COR-L47 (cell line): ENCODE results near the gene MAOA.
"Not testable (repeated sequence)": the region's sequence is repeated elsewhere in the genome, so short reads cannot be mapped to it uniquely, and the experiment has no call there.

Experiments used
- DNase-seq: peaks from one replicate; lab custom pipeline; 2025; lab: John Stamatoyannopoulos, UW

Gene MAOA

GRCh38 chrX:43664258-43664657 is 8.2 kb downstream of the MAOA start:
- no peak for DNase-seq

- DNase-seq = no peak
These were observed 8.6 kb downstream of the MAOA start for GRCh38 chrX:43664708-43665107.

DNA sequence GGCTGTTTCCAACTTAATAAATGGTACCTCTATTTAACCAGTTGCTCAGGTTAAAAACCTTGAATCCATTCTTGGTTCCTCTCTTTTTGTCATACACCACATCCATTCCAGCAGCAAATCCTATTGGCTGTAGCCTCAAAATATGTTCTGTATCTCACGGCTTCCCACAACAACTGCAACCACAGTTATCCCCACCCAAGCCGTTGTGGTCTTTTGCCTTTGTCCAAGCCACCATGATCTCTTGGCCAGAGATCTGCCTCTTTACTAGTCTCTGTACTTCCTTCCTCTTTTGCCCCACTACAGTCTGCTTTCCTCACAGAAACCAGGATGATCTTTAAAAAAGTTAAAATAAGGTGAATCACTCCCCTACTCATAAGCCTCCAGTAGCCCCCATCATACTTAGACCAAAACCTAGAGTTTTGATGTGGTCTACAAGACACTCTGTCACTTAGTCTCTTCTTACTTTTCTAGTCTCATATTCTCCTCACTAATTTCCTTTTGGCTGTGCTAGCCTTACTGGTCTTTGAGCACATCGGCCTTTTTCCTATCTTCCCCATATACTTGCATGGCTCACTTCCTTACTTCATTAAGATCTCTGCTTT is 10.3 kb downstream of the MAOA start:
- DNase-seq = no peak

GRCh38 chrX:43675965-43676628 is 20.0 kb downstream of the MAOA start:
- not testable (repeated sequence) for DNase-seq

DNA sequence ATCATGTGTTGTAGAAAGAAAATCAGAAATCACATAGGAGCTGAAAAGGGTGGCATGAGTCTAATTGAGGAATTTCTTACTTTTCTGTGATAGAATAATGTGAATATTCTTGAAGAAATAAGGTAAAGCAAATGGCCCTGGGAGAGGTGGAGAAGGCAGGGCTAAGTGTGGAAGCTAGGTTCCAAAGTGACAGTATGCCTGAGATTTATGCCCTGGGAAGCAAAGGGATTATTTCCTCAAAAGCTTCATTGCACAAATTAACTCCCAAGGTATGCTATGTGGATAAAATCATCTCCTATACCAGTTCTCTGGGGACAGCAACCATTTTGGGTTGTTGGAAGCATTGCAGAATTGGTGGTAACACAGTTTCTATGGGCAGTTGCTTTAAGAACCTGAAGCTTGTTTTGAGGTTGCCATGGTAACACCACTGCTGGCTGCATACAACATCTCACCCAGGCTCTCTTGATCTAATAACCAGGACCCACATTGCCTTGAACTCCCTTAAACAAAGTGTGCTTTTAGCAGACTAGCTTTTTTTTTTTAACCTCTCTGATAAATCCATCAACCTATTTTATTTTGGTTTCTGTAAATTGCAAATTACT is 21.0 kb downstream of the MAOA start:
- DNase-seq = peak; percentile 18

GRCh38 chrX:43677993-43678392 is 21.9 kb downstream of the MAOA start:
- DNase-seq = no peak

DNA sequence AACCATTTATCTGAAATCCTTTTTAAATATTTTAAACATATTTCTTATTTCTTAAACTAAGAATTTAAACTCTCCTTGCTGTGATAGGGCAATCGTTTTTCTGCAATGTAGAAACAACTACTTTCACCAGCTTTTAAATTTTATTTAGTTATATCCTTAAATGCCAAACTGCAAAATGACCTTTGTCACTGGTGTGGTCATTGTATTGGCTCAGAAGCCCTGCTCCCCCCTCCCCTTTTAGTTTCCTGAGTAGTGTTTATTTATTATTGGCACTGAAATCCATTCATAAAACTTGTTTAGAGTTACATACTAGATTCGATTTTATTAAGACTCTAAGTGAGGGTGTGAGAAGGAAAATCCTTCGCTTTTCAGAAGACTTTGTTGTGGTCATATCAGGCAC is 23.0 kb downstream of the MAOA start:
- DNase-seq = no peak

DNA sequence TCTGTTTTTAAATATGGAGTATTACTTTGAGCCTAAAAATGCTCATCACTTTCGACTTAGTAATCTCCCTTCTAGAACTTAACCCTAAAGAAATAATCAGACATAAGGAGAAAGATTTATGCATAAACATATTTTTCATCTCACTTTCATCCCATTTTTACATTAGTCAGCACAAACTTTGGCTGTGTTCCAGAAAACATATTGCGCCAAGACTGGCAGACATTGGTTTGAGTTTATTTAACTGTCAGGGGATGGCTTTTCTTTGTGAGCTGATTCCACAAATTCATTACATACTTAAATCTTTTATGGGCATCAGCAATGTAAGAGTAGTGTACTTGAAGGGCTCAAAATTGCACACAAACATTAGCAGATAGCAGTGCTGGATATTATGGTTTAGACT is 23.7 kb downstream of the MAOA start:
- DNase-seq = no peak

DNA sequence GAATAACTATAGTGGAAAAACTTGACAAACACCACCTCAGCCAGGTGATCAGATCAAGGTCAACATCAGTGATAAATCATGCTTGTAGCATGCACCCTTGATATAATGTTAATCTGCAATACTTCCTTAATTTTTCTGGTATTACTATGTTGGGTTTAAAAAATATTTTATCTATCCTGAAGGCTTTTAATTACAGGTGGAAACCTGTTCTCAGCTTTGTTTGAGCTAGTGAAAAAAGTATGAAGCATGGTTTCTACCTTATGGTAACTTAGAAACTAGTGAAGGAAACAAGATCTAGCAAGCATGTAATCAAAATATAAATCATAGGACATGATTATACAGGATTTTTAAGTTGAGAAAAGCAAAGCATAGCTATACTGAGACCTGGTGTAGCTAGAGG is 26.6 kb downstream of the MAOA start:
- no peak for DNase-seq

- DNase-seq = no peak
These were observed 29.1 kb downstream of the MAOA start for GRCh38 chrX:43685221-43685620.

DNA sequence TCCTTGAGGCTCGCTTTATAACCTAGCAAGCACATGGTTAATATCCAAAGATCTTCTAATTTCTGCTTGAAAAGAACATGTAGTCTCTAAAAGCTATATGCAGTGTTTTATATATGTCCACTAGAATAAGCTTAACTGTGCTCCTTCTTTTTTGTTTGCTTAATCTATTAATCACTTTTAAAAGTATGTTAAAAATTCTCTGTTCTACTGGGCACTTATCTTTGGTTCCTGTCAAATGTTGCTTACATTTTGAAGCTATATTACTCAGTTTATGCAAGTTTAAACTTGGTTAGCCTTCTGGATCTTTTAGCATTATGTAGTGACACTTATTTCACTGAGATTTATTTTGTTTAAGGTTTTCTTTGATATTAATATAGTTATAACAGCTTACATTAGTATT is 32.5 kb downstream of the MAOA start:
- DNase-seq = no peak

DNA sequence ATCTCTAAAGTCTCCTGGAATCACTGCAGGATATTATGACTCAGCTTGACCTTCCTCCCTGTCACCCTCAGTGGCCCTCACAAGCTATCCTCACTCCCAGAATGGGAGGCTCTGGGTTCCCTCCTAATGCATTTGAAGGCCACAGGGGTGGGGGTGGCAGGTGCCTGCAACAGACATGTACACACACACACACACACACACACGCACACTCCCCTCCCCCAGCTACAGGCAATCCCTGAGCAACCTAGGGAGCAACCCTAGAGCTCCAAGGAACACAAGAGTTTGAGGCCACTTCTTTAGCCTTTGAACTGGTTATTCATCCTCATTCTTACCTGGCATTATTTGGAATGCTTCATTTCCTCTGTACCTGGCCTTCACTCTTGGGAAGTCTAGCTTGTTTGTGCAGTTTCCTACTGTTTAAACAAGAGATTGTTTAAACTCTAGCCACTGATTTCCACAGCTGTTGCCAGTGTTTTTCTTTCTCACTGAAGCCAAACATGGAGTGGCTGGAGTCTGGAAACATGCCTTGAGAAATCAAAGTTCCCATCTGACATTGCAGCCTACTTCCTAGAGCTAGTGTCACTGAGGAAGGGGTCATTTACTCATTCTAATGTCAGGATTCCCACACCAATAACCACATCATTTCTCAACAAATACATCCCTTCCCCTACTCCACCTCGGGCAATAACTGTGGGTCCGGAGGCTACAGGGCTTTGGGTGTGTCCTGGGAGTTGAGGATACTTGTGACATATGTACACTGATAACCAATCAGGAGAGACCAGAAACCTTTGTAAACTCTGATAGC is 37.7 kb downstream of the MAOA start:
- no peak for DNase-seq

GRCh38 chrX:43699475-43699874 is 43.4 kb downstream of the MAOA start:
- no peak for DNase-seq

DNA sequence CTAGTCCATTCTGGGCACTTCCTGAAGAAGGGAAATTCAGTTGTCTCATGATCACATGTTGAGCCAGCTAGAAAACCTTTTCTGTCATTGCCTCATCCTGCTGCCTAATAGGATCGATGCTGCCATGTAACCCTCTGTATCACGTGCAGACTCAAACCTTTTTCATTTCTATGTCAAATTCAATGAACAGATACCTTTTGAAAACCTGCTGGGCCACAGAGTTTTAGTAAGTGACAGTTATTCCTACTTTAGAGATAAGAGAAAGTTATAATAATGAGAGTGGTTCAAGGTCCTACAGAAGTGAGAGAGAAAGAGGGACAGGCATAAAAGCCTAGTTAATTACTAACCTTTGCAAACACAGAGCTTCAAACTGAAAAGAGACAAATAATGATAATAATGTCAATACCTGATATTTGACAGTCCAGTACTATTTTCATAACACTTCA is 46.0 kb downstream of the MAOA start:
- DNase-seq = no peak

- DNase-seq = no peak
These were observed 46.6 kb downstream of the MAOA start for GRCh38 chrX:43702660-43703059.

GRCh38 chrX:43703211-43703791 is 47.2 kb downstream of the MAOA start:
- DNase-seq = no peak

- no peak for DNase-seq
These were observed 50.8 kb downstream of the MAOA start for GRCh38 chrX:43706786-43707370.

- no peak for DNase-seq
These were observed 51.9 kb downstream of the MAOA start for GRCh38 chrX:43707812-43708548.

DNA sequence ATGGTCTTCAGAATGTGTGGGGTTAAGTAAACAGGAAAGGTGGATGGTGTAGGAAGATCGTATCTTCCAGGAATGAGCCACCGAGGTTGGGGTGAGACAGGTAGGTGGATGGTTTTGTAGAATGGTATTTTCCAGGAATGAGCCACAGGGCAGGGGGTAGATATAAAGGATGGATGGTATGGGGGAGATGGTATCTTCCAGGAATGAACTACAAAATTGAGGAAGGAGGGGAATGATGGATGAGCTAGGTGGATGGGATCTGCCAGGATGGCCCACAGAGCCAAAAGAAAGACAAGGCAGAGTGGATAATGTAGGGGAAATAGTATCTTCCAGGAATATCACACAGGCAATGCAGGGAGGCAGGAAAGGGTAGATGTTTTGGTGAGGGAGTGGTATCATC is 60.0 kb downstream of the MAOA start:
- no peak for DNase-seq

DNA sequence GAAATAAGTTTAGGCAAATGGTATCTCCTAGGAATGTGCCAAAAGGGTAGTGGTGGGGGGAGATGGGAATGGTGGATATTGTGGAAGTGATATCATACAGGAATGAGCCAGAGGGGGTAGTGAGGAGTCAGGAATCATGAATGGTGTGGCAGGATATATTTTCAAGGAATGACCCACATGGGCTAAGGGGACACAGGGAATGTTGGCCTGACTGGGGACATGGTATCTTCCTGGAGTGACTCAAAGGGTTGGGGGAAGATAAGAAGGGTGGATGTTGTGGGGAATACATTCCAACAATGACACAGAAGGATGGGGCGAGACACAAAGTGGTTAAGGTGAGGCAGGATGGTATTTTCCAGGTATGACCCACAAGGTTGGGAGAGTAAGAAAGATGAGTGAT is 60.6 kb downstream of the MAOA start:
- no peak for DNase-seq

GRCh38 chrX:43717161-43717560 is 61.1 kb downstream of the MAOA start:
- DNase-seq = no peak
